WTC11 (cell line): ENCODE results near the gene ZNHIT3.

Experiments used
- MXD4 ChIP-seq: fragments of 250-450 bp; sonication (Bioruptor Pico); IDR thresholded peaks from 2 replicates; pipeline ENCODE4 v1.8.0; 2021; ENCODE audit warnings: mild to moderate bottlenecking, moderate library complexity, borderline replicate concordance
- SP1 ChIP-seq: sonication (generic); formaldehyde crosslinking; conservative IDR thresholded peaks from 2 replicates; pipeline ENCODE4 v1.8.1; 2022; ENCODE audit warnings: missing genetic modification reagents
- TF ChIP-seq, protein P1 (sequence below): sonication (generic); formaldehyde crosslinking; IDR thresholded peaks from 2 replicates; pipeline ENCODE4 v1.8.0; 2022; ENCODE audit warnings: mild to moderate bottlenecking, missing genetic modification reagents

DNA sequence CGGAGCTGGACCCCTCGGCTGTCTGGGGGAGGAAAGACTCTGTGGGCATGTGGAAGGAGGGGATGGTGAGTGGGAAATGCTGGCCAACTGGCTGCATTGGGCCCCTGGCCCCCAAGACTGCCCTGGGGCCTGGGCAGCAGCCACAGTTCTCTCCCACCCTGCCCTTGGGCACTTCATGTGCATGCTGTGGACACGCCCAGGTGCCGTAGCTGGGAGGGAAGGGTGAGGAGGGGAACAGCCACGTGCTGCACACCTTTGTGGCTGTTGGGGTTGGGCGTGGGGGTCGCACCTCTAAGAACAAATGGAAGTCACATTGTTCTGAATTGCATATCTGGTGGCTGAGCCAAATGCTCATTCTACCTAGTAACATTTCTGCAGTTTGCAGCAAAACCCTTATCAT is 11.9 kb upstream of the ZNHIT3 start:
- TF ChIP-seq SP1 (CRISPR knock-in tag) (no peak), MXD4 (CRISPR knock-in tag) (no peak)
- TF ChIP-seq, protein P1, sequence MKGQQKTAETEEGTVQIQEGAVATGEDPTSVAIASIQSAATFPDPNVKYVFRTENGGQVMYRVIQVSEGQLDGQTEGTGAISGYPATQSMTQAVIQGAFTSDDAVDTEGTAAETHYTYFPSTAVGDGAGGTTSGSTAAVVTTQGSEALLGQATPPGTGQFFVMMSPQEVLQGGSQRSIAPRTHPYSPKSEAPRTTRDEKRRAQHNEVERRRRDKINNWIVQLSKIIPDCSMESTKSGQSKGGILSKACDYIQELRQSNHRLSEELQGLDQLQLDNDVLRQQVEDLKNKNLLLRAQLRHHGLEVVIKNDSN (CRISPR knock-in tag): no peak
